Ishikawa (cell line): Measurements from ENCODE around the gene ATP9A.

Experiments used
- CEBPB ChIP-seq: IDR thresholded peaks from 2 replicates; pipeline ENCODE4 v1.6.1; 2012
- CREB1 ChIP-seq: IDR thresholded peaks from 2 replicates; pipeline ENCODE4 v1.6.1; 2012; ENCODE audit warnings: low read depth
- EGR1 ChIP-seq: IDR thresholded peaks from 2 replicates; pipeline ENCODE4 v1.6.1; 2012
- EP300 ChIP-seq: IDR thresholded peaks from 2 replicates; pipeline ENCODE4 v1.6.1; 2012; ENCODE audit warnings: borderline replicate concordance
- FOXM1 ChIP-seq: IDR thresholded peaks from 2 replicates; pipeline ENCODE4 v1.6.1; 2012; ENCODE audit warnings: low read depth, borderline replicate concordance
- MAX ChIP-seq: IDR thresholded peaks from 2 replicates; pipeline ENCODE4 v1.6.1; 2012
- NFIC ChIP-seq: IDR thresholded peaks from 2 replicates; pipeline ENCODE4 v1.6.1; 2012
- RAD21 ChIP-seq: IDR thresholded peaks from 2 replicates; pipeline ENCODE4 v1.6.1; 2012; ENCODE audit warnings: low read depth
- REST ChIP-seq: IDR thresholded peaks from 2 replicates; pipeline ENCODE4 v1.6.1; 2012; ENCODE audit warnings: low read depth, mild to moderate bottlenecking
- TAF1 ChIP-seq: IDR thresholded peaks from 2 replicates; pipeline ENCODE4 v1.6.1; 2012; ENCODE audit warnings: low read depth, mild to moderate bottlenecking
- TCF12 ChIP-seq: IDR thresholded peaks from 2 replicates; pipeline ENCODE4 v1.6.1; 2012; ENCODE audit warnings: low read depth
- TEAD4 ChIP-seq: IDR thresholded peaks from 2 replicates; pipeline ENCODE4 v1.6.1; 2012
- USF1 ChIP-seq: IDR thresholded peaks from 2 replicates; pipeline ENCODE4 v1.6.1; 2012
- YY1 ChIP-seq: IDR thresholded peaks from 2 replicates; pipeline ENCODE4 v1.6.1; 2012; ENCODE audit warnings: low read depth
- ZBTB7A ChIP-seq: IDR thresholded peaks from 2 replicates; pipeline ENCODE4 v1.6.1; 2012; ENCODE audit warnings: low read depth

Gene ATP9A

GRCh38 chr20:51614687-51615086, 153.5 kb downstream of the ATP9A start:
- TF ChIP-seq FOXM1, result no peak
- TF ChIP-seq RAD21, result no peak

- TF ChIP-seq TAF1 (no peak), MAX (no peak), TEAD4 (no peak), NFIC (no peak), USF1 (no peak), REST (no peak), EGR1 (no peak), RAD21 (no peak), ZBTB7A (no peak), CEBPB (no peak), YY1 (no peak), EP300 (no peak), FOXM1 (no peak), CREB1 (no peak), TCF12 (no peak)
Observed at GRCh38 chr20:51613580-51613979, 154.6 kb downstream of the ATP9A start.

- TF ChIP-seq EGR1, result no peak
- TF ChIP-seq REST, result no peak
- TF ChIP-seq YY1, result no peak
- TF ChIP-seq MAX, result no peak
- no peak for TF ChIP-seq CREB1
- TF ChIP-seq RAD21, result no peak
- TF ChIP-seq NFIC, result no peak
- TF ChIP-seq FOXM1, result no peak
Observed at GRCh38 chr20:51612896-51613295, 155.3 kb downstream of the ATP9A start.

GRCh38 chr20:51611625-51611890, 156.6 kb downstream of the ATP9A start:
- TF ChIP-seq ZBTB7A (no peak), YY1 (no peak), TAF1 (no peak), RAD21 (no peak), USF1 (no peak), EGR1 (no peak), REST (no peak), NFIC (no peak), TEAD4 (no peak), EP300 (no peak), FOXM1 (no peak), MAX (no peak)
